HEK293 (cell line): ENCODE results near the gene KIF17.

Source experiments
- CTCF ChIA-PET: fragments of 350-600 bp; formaldehyde crosslinking; extraction: SDS; loops from one replicate; lab custom pipeline; 2021; ENCODE audit warnings: antibody characterized with exemption; lab: Yijun Ruan, JAX
- POLR2A ChIA-PET: fragments of 300-600 bp; formaldehyde crosslinking; extraction: SDS; loops from one replicate; lab custom pipeline; 2020; ENCODE audit warnings: antibody characterized with exemption, inconsistent platforms; lab: Yijun Ruan, JAX
- H3K27ac ChIP-seq: fragments of 200-500 bp; sonication (Bioruptor generic); 2 replicates; pipeline ENCODE4 v1.5.1; 2014; ENCODE audit warnings: low read depth, low read length, control low read depth, inconsistent platforms; ENCODE audit errors: extremely low read depth
- H3K36me3 ChIP-seq, 2 experiments: fragments of 200-500 bp in 1 of 2; sonication (Bioruptor generic) in 1 of 2; 1 replicate in 1 of 2; 2 replicates in 1 of 2; pipeline ENCODE4 v1.5.1; 2014 to 2017; ENCODE audit warnings: inconsistent platforms in 2 of 2, low read length in 2 of 2; ENCODE audit not compliant: control insufficient read depth in 2 of 2, insufficient read depth in 1 of 2
- H3K4me1 ChIP-seq: fragments of 200-500 bp; sonication (Bioruptor generic); 2 replicates; pipeline ENCODE4 v1.5.1; 2014; ENCODE audit warnings: mild to moderate bottlenecking, low read length, inconsistent platforms; ENCODE audit not compliant: control insufficient read depth, insufficient read depth
- H3K4me3 ChIP-seq: 2 replicates; pipeline ENCODE4 v1.5.1; 2011; ENCODE audit warnings: low read depth, mild to moderate bottlenecking, control low read depth, low read length, moderate library complexity
- H3K9me3 ChIP-seq: fragments of 200-500 bp; sonication (Bioruptor generic); 2 replicates; pipeline ENCODE4 v1.5.1; 2014; ENCODE audit warnings: low read depth, low read length, inconsistent platforms; ENCODE audit not compliant: control insufficient read depth, insufficient read depth
- BCL11A ChIP-seq: fragments of 450-650 bp; formaldehyde crosslinking; IDR thresholded peaks from 2 replicates; pipeline ENCODE4 v1.5.1; 2016; ENCODE audit warnings: low read depth, missing biosample characterization, missing genetic modification characterization
- FEZF1 ChIP-seq: fragments of 450-650 bp; formaldehyde crosslinking; IDR thresholded peaks from 2 replicates; pipeline ENCODE4 v1.5.1; 2016; ENCODE audit warnings: missing biosample characterization, missing genetic modification characterization
- GLIS2 ChIP-seq: fragments of 450-650 bp; formaldehyde crosslinking; IDR thresholded peaks from 2 replicates; pipeline ENCODE4 v1.5.1; 2016; ENCODE audit warnings: missing biosample characterization, missing genetic modification characterization
- HOXA7 ChIP-seq: sonication (generic); formaldehyde crosslinking; IDR thresholded peaks from 2 replicates; pipeline ENCODE4 v1.8.1; 2022; ENCODE audit warnings: missing genetic modification reagents, borderline replicate concordance
- KLF1 ChIP-seq: fragments of 450-650 bp; formaldehyde crosslinking; IDR thresholded peaks from 2 replicates; pipeline ENCODE4 v1.5.1; 2016; ENCODE audit warnings: missing biosample characterization, missing genetic modification characterization
- MZF1 ChIP-seq: fragments of 450-650 bp; formaldehyde crosslinking; IDR thresholded peaks from 2 replicates; pipeline ENCODE4 v1.5.1; 2017; ENCODE audit warnings: missing biosample characterization, missing genetic modification characterization, borderline replicate concordance
- PBX3 ChIP-seq: sonication (generic); formaldehyde crosslinking; IDR thresholded peaks from 2 replicates; pipeline ENCODE4 v1.8.1; 2022; ENCODE audit warnings: mild to moderate bottlenecking, moderate library complexity, missing genetic modification reagents
- REPIN1 ChIP-seq: fragments of 450-650 bp; formaldehyde crosslinking; IDR thresholded peaks from 2 replicates; pipeline ENCODE4 v1.5.1; 2017; ENCODE audit warnings: missing biosample characterization, missing genetic modification characterization, low read depth
- SETDB1 ChIP-seq: IDR thresholded peaks from one replicate; pipeline ENCODE4 v1.6.1; 2017; ENCODE audit warnings: mild to moderate bottlenecking, low read length, moderate library complexity, mixed read lengths; ENCODE audit not compliant: insufficient read length
- ZFP37 ChIP-seq: fragments of 450-650 bp; formaldehyde crosslinking; IDR thresholded peaks from 2 replicates; pipeline ENCODE4 v1.5.1; 2016; ENCODE audit warnings: missing biosample characterization, missing genetic modification characterization
- ZFP69B ChIP-seq: fragments of 450-650 bp; formaldehyde crosslinking; IDR thresholded peaks from 2 replicates; pipeline ENCODE4 v1.5.1; 2016; ENCODE audit warnings: missing biosample characterization, missing genetic modification characterization
- ZNF10 ChIP-seq: fragments of 450-650 bp; formaldehyde crosslinking; IDR thresholded peaks from 2 replicates; pipeline ENCODE4 v1.5.1; 2017; ENCODE audit warnings: missing biosample characterization, missing genetic modification characterization
- ZNF112 ChIP-seq: fragments of 450-650 bp; formaldehyde crosslinking; IDR thresholded peaks from 2 replicates; pipeline ENCODE4 v1.5.0; 2017; ENCODE audit warnings: missing biosample characterization, missing genetic modification characterization
- ZNF146 ChIP-seq: fragments of 450-650 bp; formaldehyde crosslinking; IDR thresholded peaks from 2 replicates; pipeline ENCODE4 v1.5.1; 2016; ENCODE audit warnings: missing biosample characterization, missing genetic modification characterization
- ZNF157 ChIP-seq: fragments of 450-650 bp; formaldehyde crosslinking; IDR thresholded peaks from 2 replicates; pipeline ENCODE4 v1.5.1; 2016; ENCODE audit warnings: missing biosample characterization, missing genetic modification characterization
- ZNF175 ChIP-seq: fragments of 450-650 bp; formaldehyde crosslinking; IDR thresholded peaks from 2 replicates; pipeline ENCODE4 v1.5.1; 2016; ENCODE audit warnings: missing biosample characterization, missing genetic modification characterization
- ZNF202 ChIP-seq: fragments of 450-650 bp; formaldehyde crosslinking; IDR thresholded peaks from 2 replicates; pipeline ENCODE4 v1.5.1; 2016; ENCODE audit warnings: missing biosample characterization, missing genetic modification characterization, borderline replicate concordance
- ZNF223 ChIP-seq: fragments of 450-650 bp; formaldehyde crosslinking; IDR thresholded peaks from 2 replicates; pipeline ENCODE4 v1.5.1; 2016; ENCODE audit warnings: missing biosample characterization, missing genetic modification characterization
- ZNF280D ChIP-seq: fragments of 450-650 bp; formaldehyde crosslinking; IDR thresholded peaks from 2 replicates; pipeline ENCODE4 v1.5.1; 2016; ENCODE audit warnings: missing biosample characterization, missing genetic modification characterization
- ZNF366 ChIP-seq: fragments of 450-650 bp; formaldehyde crosslinking; conservative IDR thresholded peaks from 2 replicates; pipeline ENCODE4 v1.5.1; 2016; ENCODE audit warnings: missing biosample characterization, missing genetic modification characterization
- ZNF510 ChIP-seq: fragments of 450-650 bp; formaldehyde crosslinking; IDR thresholded peaks from 2 replicates; pipeline ENCODE4 v1.5.1; 2018; ENCODE audit warnings: mild to moderate bottlenecking, missing genetic modification characterization, missing biosample characterization; ENCODE audit not compliant: insufficient replicate concordance
- ZNF580 ChIP-seq: fragments of 450-650 bp; formaldehyde crosslinking; IDR thresholded peaks from 2 replicates; pipeline ENCODE4 v1.5.1; 2016; ENCODE audit warnings: missing biosample characterization, missing genetic modification characterization
- ZNF701 ChIP-seq: fragments of 450-650 bp; formaldehyde crosslinking; IDR thresholded peaks from 2 replicates; pipeline ENCODE4 v1.5.1; 2016; ENCODE audit warnings: missing biosample characterization, missing genetic modification characterization
- ZNF791 ChIP-seq: fragments of 450-650 bp; formaldehyde crosslinking; IDR thresholded peaks from 2 replicates; pipeline ENCODE4 v1.5.1; 2016; ENCODE audit warnings: missing biosample characterization, missing genetic modification characterization
- ZSCAN23 ChIP-seq: fragments of 450-650 bp; formaldehyde crosslinking; IDR thresholded peaks from 2 replicates; pipeline ENCODE4 v1.5.1; 2016; ENCODE audit warnings: missing biosample characterization, missing genetic modification characterization
- TF ChIP-seq, protein P1 (sequence below): fragments of 450-650 bp; formaldehyde crosslinking; IDR thresholded peaks from 2 replicates; pipeline ENCODE4 v1.5.1; 2017; ENCODE audit warnings: missing biosample characterization, mild to moderate bottlenecking, missing genetic modification characterization, moderate library complexity
- TF ChIP-seq, protein P2 (sequence below): fragments of 450-650 bp; formaldehyde crosslinking; IDR thresholded peaks from 2 replicates; pipeline ENCODE4 v1.5.1; 2016; ENCODE audit warnings: missing biosample characterization, missing genetic modification characterization
- TF ChIP-seq, protein P3 (sequence below): fragments of 450-650 bp; formaldehyde crosslinking; IDR thresholded peaks from 2 replicates; pipeline ENCODE4 v1.5.1; 2016; ENCODE audit warnings: missing biosample characterization, missing genetic modification characterization

KIF17 gene

DNA sequence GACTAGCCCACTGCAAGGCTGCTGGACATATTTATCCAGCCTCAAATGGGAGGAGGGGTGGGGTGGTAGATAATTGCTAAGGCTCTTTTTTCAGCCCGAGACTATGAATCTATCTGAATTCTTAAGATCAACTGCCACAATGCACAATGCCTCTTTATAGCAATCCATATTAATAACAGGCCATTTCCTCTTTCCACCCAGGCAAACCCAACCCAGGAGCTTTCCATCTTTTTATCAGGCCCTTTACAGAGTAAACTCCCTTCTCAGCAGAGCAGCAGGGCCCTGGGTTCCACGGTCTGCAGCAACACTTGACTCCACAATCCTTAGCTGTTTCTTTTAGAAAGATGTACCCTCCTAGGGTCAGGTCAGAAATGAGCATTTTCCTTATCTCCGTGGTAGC, 57.4 kb downstream of the KIF17 start:
- Histone ChIP-seq H3K36me3 (peaks cover 16 to 48% of the 10 kb centered on the region in 2 experiments), H3K4me3 (peak overlapping the region; percentile 72), H3K27ac (peak overlapping the region; percentile 49; the same call in 1 of the 2 replicates), H3K4me1 (no peaks in the 10 kb centered on the region), H3K9me3 (no peaks in the 10 kb centered on the region)
- no peak for TF ChIP-seq ZFP37
- TF ChIP-seq ZNF280D, result no peak
- no peak for TF ChIP-seq MZF1 (tag by site-specific recombination)
- no peak for TF ChIP-seq ZNF10
- TF ChIP-seq FEZF1 (tag by site-specific recombination), result no peak
- no peak for TF ChIP-seq ZNF175 (tag by site-specific recombination)
- no peak for TF ChIP-seq PBX3
- TF ChIP-seq ZNF202, result no peak
- TF ChIP-seq ZNF112 (tag by site-specific recombination), result no peak
- TF ChIP-seq ZNF791, result no peak
- TF ChIP-seq ZFP69B, result no peak
- no peak for TF ChIP-seq BCL11A (tag by site-specific recombination)
- TF ChIP-seq ZNF510, result no peak
- TF ChIP-seq, protein P1, sequence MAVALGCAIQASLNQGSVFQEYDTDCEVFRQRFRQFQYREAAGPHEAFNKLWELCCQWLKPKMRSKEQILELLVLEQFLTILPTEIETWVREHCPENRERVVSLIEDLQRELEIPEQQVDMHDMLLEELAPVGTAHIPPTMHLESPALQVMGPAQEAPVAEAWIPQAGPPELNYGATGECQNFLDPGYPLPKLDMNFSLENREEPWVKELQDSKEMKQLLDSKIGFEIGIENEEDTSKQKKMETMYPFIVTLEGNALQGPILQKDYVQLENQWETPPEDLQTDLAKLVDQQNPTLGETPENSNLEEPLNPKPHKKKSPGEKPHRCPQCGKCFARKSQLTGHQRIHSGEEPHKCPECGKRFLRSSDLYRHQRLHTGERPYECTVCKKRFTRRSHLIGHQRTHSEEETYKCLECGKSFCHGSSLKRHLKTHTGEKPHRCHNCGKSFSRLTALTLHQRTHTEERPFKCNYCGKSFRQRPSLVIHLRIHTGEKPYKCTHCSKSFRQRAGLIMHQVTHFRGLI, result no peak
- TF ChIP-seq REPIN1, result no peak
- no peak for TF ChIP-seq ZNF223 (tag by site-specific recombination)
- TF ChIP-seq ZSCAN23 (tag by site-specific recombination), result no peak
- TF ChIP-seq KLF1 (tag by site-specific recombination), result no peak
- TF ChIP-seq, protein P2, sequence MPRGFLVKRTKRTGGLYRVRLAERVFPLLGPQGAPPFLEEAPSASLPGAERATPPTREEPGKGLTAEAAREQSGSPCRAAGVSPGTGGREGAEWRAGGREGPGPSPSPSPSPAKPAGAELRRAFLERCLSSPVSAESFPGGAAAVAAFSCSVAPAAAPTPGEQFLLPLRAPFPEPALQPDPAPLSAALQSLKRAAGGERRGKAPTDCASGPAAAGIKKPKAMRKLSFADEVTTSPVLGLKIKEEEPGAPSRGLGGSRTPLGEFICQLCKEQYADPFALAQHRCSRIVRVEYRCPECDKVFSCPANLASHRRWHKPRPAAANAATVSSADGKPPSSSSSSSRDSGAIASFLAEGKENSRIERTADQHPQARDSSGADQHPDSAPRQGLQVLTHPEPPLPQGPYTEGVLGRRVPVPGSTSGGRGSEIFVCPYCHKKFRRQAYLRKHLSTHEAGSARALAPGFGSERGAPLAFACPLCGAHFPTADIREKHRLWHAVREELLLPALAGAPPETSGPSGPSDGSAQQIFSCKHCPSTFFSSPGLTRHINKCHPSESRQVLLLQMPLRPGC, result no peak
- CTCF ChIA-PET, result interaction anchor here (0.8 to 1.3 kb wide), 2 partner anchors 36 to 85 kb away, joined by 6 read pairs; no protein-coding TSS in a partner anchor
- POLR2A ChIA-PET, result interaction anchor here (1.3 to 2.4 kb wide), 4 partner anchors 10 to 37 kb away, joined by 7 to 24 read pairs (median 10); no protein-coding TSS in a partner anchor

GRCh38 chr1:20658166-20658915, 59.5 kb downstream of the KIF17 start:
- peaks cover 27 to 68% of the 10 kb centered on the region in 2 experiments for H3K36me3 ChIP-seq
- ChIA-PET POLR2A (no interaction called here), CTCF (interaction anchor here (0.7 kb wide), 1 partner anchor 9 kb away, joined by 3 read pairs; no protein-coding TSS in a partner anchor)
- H3K4me3 ChIP-seq, result no peak overlapping the region
- H3K9me3 ChIP-seq, result no peaks in the 10 kb centered on the region
- H3K4me1 ChIP-seq, result no peaks in the 10 kb centered on the region
- no peak overlapping the region for H3K27ac ChIP-seq
- TF ChIP-seq ZNF580 (tag by site-specific recombination), result no peak
- no peak for TF ChIP-seq ZNF701
- no peak for TF ChIP-seq ZNF366 (tag by site-specific recombination)
- TF ChIP-seq KLF1 (tag by site-specific recombination), result no peak
- TF ChIP-seq SETDB1, result no peak
- no peak for TF ChIP-seq ZNF146
- TF ChIP-seq, protein P3, sequence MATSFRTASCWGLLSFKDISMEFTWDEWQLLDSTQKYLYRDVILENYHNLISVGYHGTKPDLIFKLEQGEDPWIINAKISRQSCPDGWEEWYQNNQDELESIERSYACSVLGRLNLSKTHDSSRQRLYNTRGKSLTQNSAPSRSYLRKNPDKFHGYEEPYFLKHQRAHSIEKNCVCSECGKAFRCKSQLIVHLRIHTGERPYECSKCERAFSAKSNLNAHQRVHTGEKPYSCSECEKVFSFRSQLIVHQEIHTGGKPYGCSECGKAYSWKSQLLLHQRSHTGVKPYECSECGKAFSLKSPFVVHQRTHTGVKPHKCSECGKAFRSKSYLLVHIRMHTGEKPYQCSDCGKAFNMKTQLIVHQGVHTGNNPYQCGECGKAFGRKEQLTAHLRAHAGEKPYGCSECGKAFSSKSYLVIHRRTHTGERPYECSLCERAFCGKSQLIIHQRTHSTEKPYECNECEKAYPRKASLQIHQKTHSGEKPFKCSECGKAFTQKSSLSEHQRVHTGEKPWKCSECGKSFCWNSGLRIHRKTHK, result no peak
- TF ChIP-seq GLIS2 (tag by site-specific recombination), result no peak
- no peak for TF ChIP-seq ZNF510
- TF ChIP-seq HOXA7 (CRISPR knock-in tag), result no peak
- TF ChIP-seq ZNF157 (tag by site-specific recombination), result no peak
